Parathyroid adenoma (tissue), 2 donors: ENCODE data around the gene MIA.

ENCODE experiments used
- H2AFZ ChIP-seq: fragments of 300-600 bp; sonication (generic); one replicate; pipeline ENCODE4 v1.7.0; 2017; ENCODE audit warnings: antibody characterized with exemption, mild to moderate bottlenecking
- H3K27ac ChIP-seq: fragments of 300-600 bp; sonication (generic); one replicate; pipeline ENCODE4 v1.7.0; 2017
- H3K27me3 ChIP-seq: fragments of 300-600 bp; sonication (generic); one replicate; pipeline ENCODE4 v1.7.0; 2017; ENCODE audit warnings: low read length; ENCODE audit not compliant: control insufficient read depth, insufficient read depth
- H3K36me3 ChIP-seq: fragments of 300-600 bp; sonication (generic); one replicate; pipeline ENCODE4 v1.7.0; 2017; ENCODE audit warnings: low read length; ENCODE audit not compliant: control insufficient read depth, insufficient read depth
- H3K4me1 ChIP-seq: fragments of 300-600 bp; sonication (generic); one replicate; pipeline ENCODE4 v1.7.0; 2017; ENCODE audit warnings: control low read depth
- H3K4me2 ChIP-seq: fragments of 300-600 bp; sonication (generic); one replicate; pipeline ENCODE4 v1.7.0; 2017; ENCODE audit warnings: low read length
- H3K4me3 ChIP-seq: fragments of 300-600 bp; sonication (generic); one replicate; pipeline ENCODE4 v1.7.0; 2017; ENCODE audit warnings: low read depth, low read length
- H3K79me2 ChIP-seq: fragments of 300-600 bp; sonication (generic); one replicate; pipeline ENCODE4 v1.7.0; 2017; ENCODE audit warnings: control low read depth
- H3K9ac ChIP-seq: fragments of 300-600 bp; sonication (generic); one replicate; pipeline ENCODE4 v1.7.0; 2017; ENCODE audit warnings: mild to moderate bottlenecking
- H3K9me3 ChIP-seq: fragments of 300-600 bp; sonication (generic); one replicate; pipeline ENCODE4 v1.7.0; 2017; ENCODE audit warnings: low read length; ENCODE audit not compliant: control insufficient read depth
- TF ChIP-seq, protein P1 (sequence below): fragments of 300-600 bp; sonication (generic); IDR thresholded peaks from one replicate; pipeline ENCODE4 v1.7.0; 2017; ENCODE audit warnings: antibody characterized with exemption, mild to moderate bottlenecking
- donor health status: primary hyperparathyroidism.

The MIA gene

DNA sequence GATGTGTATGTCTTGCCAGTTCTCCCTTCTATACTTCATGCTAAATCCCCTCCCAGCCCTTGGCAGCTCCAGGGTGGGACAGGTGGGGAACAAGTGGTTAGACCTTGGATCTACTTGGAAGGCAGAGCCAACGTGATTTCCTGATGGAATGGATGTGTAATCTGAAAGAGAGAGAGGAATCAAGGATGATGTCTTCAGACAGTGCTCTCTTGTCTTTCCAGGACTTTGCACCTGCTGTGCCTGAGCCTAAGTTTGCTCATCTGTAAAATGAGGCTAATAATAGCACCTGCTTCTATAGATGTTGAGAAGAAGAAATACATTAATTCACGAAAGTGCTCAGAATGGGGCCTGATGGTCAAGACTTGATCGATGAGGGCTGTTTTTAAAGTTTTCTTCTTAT, 16.7 kb downstream of the MIA start:
- Histone ChIP-seq H3K4me1 (no peaks in the 10 kb centered on the region), H3K9me3 (no peaks in the 10 kb centered on the region), H2AFZ (no peak overlapping the region), H3K79me2 (no peaks in the 10 kb centered on the region), H3K36me3 (no peaks in the 10 kb centered on the region), H3K4me3 (no peak overlapping the region), H3K27me3 (no peaks in the 10 kb centered on the region), H3K27ac (no peak overlapping the region), H3K9ac (no peak overlapping the region), H3K4me2 (no peak overlapping the region)
- TF ChIP-seq, protein P1, sequence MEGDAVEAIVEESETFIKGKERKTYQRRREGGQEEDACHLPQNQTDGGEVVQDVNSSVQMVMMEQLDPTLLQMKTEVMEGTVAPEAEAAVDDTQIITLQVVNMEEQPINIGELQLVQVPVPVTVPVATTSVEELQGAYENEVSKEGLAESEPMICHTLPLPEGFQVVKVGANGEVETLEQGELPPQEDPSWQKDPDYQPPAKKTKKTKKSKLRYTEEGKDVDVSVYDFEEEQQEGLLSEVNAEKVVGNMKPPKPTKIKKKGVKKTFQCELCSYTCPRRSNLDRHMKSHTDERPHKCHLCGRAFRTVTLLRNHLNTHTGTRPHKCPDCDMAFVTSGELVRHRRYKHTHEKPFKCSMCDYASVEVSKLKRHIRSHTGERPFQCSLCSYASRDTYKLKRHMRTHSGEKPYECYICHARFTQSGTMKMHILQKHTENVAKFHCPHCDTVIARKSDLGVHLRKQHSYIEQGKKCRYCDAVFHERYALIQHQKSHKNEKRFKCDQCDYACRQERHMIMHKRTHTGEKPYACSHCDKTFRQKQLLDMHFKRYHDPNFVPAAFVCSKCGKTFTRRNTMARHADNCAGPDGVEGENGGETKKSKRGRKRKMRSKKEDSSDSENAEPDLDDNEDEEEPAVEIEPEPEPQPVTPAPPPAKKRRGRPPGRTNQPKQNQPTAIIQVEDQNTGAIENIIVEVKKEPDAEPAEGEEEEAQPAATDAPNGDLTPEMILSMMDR: no peak

DNA sequence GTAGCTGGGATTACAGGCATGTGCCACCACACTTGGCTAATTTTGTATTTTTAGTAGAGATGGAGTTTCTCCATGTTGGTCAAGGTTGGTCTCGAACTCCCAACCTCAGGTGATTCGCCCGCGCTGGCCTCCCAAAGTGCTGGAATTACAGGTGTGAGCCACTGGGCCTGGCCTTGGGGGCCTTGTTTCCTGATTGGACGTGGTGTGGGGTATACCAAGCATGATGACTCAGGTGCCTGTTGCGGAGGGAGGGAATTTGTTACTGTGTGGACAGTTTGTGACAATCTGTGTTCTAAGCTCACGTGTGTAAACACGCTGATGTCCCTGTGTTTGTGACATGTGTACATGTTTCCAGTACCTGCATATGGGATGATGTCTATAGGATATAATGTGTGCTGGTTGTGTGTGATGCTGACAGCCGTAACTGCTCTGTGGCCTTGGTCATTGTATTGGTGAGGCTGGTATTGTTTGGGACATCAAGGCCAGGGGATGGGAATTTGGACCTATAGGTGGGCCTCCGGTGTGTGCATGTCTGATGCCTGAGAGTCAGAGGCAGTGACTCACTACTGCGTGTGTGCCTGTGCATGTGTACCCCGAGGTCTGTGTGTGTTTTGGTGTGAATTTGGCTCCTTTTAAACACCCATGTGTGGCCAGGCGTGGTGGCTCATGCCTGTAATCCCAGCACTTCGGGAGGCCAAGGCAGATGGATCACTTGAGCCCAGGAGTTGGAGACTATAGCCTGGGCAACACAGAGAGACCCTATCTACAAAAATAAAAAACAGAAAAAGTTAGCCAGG, 22.0 kb downstream of the MIA start:
- no peak overlapping the region for H3K4me3 ChIP-seq
- peaks cover 12% of the 10 kb centered on the region for H3K4me1 ChIP-seq
- H3K27ac ChIP-seq: peak overlapping the region; percentile 84
- TF ChIP-seq, protein P1: no peak
- no peaks in the 10 kb centered on the region for H3K36me3 ChIP-seq
- peaks cover 8% of the 10 kb centered on the region for H3K79me2 ChIP-seq
- H3K4me2 ChIP-seq: no peak overlapping the region
- H3K9ac ChIP-seq: no peak overlapping the region
- no peaks in the 10 kb centered on the region for H3K9me3 ChIP-seq
- H2AFZ ChIP-seq: peak overlapping the region; percentile 89
- H3K27me3 ChIP-seq: no peaks in the 10 kb centered on the region

DNA sequence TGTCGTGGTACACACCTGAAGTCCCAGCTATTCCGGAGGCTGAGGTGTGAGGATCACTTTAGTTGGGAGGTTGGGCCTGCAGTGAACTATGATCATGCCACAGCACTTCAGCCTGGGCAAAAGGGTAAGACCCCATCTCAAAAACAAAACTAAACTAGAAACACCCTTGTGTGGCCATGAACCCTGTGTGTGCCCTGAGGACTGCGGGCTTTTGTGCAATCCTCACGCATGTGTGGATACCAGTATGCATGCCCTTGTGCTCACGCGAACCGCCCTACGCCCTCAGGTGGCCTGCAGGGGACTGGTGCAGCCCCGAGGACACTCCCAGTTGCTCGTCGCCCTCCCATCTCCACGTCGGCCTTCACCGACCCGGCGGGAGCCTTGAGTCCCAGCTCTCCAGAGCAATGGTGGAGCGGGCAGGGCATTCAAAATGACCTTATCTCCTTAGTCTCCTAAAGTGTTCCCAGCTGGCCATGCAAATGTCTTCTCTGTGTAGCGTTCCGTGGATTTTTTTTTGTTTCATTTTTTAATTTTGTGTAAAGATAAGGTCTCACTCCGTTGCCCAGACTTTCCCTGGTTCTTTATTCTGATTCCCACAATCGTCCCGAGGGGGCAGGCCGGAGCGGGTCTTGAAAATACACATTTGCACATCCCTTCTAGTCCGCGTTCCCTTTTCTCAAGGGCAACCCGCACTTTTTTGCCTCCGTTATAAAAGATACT, 22.8 kb downstream of the MIA start:
- H3K27ac ChIP-seq: peak overlapping the region; percentile 84

DNA sequence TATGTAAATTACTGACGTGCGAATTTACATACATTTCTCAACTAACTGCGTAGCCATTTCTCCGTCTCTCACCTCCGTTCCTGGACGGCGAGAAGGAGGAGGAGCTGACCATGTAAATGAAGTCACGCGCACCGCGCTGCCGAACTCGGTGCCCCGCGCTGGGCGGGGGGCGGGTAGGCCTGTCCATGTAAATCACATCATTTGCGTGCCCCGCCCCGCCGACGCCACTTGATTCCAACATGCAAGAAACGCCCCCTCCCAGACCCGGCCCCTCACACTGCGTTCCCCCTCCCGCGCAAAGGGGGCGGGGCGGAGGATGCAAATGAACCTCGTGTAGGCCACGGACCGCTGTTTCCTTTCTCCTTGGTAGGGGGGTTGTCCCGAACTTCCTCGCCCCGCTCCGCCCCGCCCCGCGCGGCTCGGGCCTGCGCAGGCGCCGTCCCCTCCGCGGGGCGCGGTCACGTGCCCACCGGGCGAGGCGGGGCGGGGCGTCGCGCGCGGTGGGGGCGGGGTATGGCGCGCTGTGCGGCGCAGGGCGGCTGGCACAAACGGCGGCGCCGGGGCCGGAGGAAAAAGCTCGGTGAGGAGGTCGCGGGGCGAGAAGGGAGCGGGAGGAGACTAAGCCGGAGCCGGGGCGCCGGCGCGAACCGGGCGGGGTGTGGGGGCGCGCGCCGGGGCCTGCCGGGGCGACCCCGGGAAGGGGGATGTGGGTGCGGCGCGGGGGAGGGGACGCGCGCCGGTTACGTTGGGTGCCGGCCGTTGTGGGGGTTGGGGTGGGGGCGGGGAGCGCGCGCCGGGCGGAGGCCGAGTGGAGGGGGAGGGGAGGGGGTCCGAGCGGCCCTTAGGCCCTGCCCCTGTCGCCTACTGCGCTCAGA, 23.6 kb downstream of the MIA start, which contains the start of gene EGLN2:
Gene EGLN2 (plus strand): TSS at position 509 of the 875 bp plus-strand sequence. CDS start 1,382 bp downstream, outside the sequence.
- peaks cover 8% of the 10 kb centered on the region for H3K79me2 ChIP-seq
- H3K9me3 ChIP-seq: no peaks in the 10 kb centered on the region
- peak within 1 kb of the TSS; percentile 63 for H3K4me3 ChIP-seq
- H2AFZ ChIP-seq: peak within 1 kb of the TSS; percentile 89
- H3K9ac ChIP-seq: peak within 1 kb of the TSS; percentile 80
- peak within 1 kb of the TSS; percentile 84 for H3K27ac ChIP-seq
- H3K27me3 ChIP-seq: no peaks in the 10 kb centered on the region
- TF ChIP-seq, protein P1: no peak
- no peaks in the 10 kb centered on the region for H3K36me3 ChIP-seq
- peaks cover 26% of the 10 kb centered on the region for H3K4me1 ChIP-seq
- H3K4me2 ChIP-seq: peak within 1 kb of the TSS; percentile 67

More for the DNA sequence above, 22.8 kb downstream of the MIA start:
- Histone ChIP-seq H3K9ac (no peak overlapping the region), H3K36me3 (no peaks in the 10 kb centered on the region), H3K4me2 (peak overlapping the region; percentile 48), H3K27me3 (no peaks in the 10 kb centered on the region), H3K79me2 (peaks cover 8% of the 10 kb centered on the region), H3K4me3 (peak overlapping the region; percentile 61), H3K4me1 (peaks cover 18% of the 10 kb centered on the region), H3K9me3 (no peaks in the 10 kb centered on the region), H2AFZ (peak overlapping the region; percentile 89)
- TF ChIP-seq, protein P1: peak; percentile 28
